Measurements from ENCODE around the gene TRAPPC3L. TPM values are rescaled to one million over a fixed set of nuclear protein-coding genes. Genes with fewer than 3 reads are reported as not detected.

The TRAPPC3L gene
- total and polyA plus RNA-seq, 2 of the 13 experiments (the other 11 are each of a cell fraction or from before 2014, with no cell fraction given), result not detected

DNA sequence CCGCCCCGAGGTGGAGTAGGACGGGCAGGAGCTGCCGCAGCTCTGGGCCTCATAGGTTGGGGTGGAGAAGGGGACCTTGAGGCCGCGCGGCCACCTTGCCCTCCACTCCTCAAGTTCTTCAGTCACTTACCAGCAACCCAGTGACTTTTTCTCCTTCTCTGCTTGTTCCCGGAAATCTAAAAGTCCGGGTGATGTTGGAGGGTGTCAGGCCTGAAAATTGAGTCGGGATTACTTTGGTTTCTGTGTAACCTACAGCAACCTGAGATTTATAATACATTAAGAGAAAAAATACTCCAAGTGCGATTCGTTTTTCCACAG is 26.2 kb upstream of the TRAPPC3L start (continued):
- no peak for TF ChIP-seq CBX5 (CRISPR knock-in tag; IDR thresholded peaks at IDR 0.05; ENCODE audit: borderline replicate concordance)
- TF ChIP-seq ZBTB21 (CRISPR knock-in tag; IDR thresholded peaks at IDR 0.05), result 0 out of 2 replicates have a peak, but pooled peaks have one; percentile 0
- TF ChIP-seq, protein P1, sequence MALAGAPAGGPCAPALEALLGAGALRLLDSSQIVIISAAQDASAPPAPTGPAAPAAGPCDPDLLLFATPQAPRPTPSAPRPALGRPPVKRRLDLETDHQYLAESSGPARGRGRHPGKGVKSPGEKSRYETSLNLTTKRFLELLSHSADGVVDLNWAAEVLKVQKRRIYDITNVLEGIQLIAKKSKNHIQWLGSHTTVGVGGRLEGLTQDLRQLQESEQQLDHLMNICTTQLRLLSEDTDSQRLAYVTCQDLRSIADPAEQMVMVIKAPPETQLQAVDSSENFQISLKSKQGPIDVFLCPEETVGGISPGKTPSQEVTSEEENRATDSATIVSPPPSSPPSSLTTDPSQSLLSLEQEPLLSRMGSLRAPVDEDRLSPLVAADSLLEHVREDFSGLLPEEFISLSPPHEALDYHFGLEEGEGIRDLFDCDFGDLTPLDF (CRISPR knock-in tag; IDR thresholded peaks at IDR 0.05), result no peak
- TF ChIP-seq TBX2 (CRISPR knock-in tag; IDR thresholded peaks at IDR 0.05; ENCODE audit: borderline replicate concordance), result no peak
- TF ChIP-seq BCL6 (CRISPR knock-in tag; IDR thresholded peaks at IDR 0.05), result 0 out of 2 replicates have a peak, but pooled peaks have one; percentile 2
- TF ChIP-seq ZMAT3 (CRISPR knock-in tag; conservative IDR thresholded peaks at IDR 0.05), result no peak
- no peak for TF ChIP-seq SATB2 (CRISPR knock-in tag; IDR thresholded peaks at IDR 0.05)
- TF ChIP-seq, protein P2, sequence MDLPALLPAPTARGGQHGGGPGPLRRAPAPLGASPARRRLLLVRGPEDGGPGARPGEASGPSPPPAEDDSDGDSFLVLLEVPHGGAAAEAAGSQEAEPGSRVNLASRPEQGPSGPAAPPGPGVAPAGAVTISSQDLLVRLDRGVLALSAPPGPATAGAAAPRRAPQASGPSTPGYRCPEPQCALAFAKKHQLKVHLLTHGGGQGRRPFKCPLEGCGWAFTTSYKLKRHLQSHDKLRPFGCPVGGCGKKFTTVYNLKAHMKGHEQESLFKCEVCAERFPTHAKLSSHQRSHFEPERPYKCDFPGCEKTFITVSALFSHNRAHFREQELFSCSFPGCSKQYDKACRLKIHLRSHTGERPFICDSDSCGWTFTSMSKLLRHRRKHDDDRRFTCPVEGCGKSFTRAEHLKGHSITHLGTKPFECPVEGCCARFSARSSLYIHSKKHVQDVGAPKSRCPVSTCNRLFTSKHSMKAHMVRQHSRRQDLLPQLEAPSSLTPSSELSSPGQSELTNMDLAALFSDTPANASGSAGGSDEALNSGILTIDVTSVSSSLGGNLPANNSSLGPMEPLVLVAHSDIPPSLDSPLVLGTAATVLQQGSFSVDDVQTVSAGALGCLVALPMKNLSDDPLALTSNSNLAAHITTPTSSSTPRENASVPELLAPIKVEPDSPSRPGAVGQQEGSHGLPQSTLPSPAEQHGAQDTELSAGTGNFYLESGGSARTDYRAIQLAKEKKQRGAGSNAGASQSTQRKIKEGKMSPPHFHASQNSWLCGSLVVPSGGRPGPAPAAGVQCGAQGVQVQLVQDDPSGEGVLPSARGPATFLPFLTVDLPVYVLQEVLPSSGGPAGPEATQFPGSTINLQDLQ (CRISPR knock-in tag; IDR thresholded peaks at IDR 0.05), result 0 out of 2 replicates have a peak, but pooled peaks have one; percentile 14
- no peak for TF ChIP-seq FOSL1 (CRISPR knock-in tag; IDR thresholded peaks at IDR 0.05; ENCODE audit: borderline replicate concordance)
- 0 out of 2 replicates have a peak, but pooled peaks have one; percentile 29 for TF ChIP-seq HDAC6 (IDR thresholded peaks at IDR 0.05; ENCODE audit: low read depth, low read length)
- TF ChIP-seq, protein P3, sequence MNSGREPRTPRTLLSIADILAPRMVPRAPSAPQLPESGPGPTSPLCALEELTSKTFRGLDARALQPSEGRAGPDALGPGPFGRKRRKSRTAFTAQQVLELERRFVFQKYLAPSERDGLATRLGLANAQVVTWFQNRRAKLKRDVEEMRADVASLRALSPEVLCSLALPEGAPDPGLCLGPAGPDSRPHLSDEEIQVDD (CRISPR knock-in tag; IDR thresholded peaks at IDR 0.05; ENCODE audit: borderline replicate concordance), result no peak
- 0 out of 2 replicates have a peak, but pooled peaks have one; percentile 21 for TF ChIP-seq ZSCAN30 (CRISPR knock-in tag; IDR thresholded peaks at IDR 0.05)
- TF ChIP-seq, protein P4, sequence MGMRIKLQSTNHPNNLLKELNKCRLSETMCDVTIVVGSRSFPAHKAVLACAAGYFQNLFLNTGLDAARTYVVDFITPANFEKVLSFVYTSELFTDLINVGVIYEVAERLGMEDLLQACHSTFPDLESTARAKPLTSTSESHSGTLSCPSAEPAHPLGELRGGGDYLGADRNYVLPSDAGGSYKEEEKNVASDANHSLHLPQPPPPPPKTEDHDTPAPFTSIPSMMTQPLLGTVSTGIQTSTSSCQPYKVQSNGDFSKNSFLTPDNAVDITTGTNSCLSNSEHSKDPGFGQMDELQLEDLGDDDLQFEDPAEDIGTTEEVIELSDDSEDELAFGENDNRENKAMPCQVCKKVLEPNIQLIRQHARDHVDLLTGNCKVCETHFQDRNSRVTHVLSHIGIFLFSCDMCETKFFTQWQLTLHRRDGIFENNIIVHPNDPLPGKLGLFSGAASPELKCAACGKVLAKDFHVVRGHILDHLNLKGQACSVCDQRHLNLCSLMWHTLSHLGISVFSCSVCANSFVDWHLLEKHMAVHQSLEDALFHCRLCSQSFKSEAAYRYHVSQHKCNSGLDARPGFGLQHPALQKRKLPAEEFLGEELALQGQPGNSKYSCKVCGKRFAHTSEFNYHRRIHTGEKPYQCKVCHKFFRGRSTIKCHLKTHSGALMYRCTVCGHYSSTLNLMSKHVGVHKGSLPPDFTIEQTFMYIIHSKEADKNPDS (CRISPR knock-in tag; IDR thresholded peaks at IDR 0.05), result no peak
- no peak for TF ChIP-seq ZC3H4 (CRISPR knock-in tag; IDR thresholded peaks at IDR 0.05; ENCODE audit: borderline replicate concordance)
- TF ChIP-seq TAF1 (CRISPR knock-in tag; IDR thresholded peaks at IDR 0.05), result peak; percentile 2; the same call in 1 of the 2 replicates
- 0 out of 2 replicates have a peak, but pooled peaks have one; percentile 4 for TF ChIP-seq ZNF75D (CRISPR knock-in tag; IDR thresholded peaks at IDR 0.05; ENCODE audit: borderline replicate concordance)
- TF ChIP-seq, protein P5, sequence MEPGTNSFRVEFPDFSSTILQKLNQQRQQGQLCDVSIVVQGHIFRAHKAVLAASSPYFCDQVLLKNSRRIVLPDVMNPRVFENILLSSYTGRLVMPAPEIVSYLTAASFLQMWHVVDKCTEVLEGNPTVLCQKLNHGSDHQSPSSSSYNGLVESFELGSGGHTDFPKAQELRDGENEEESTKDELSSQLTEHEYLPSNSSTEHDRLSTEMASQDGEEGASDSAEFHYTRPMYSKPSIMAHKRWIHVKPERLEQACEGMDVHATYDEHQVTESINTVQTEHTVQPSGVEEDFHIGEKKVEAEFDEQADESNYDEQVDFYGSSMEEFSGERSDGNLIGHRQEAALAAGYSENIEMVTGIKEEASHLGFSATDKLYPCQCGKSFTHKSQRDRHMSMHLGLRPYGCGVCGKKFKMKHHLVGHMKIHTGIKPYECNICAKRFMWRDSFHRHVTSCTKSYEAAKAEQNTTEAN (CRISPR knock-in tag; conservative IDR thresholded peaks at IDR 0.05), result 0 out of 2 replicates have a peak, but pooled peaks have one; percentile 3
- peak; percentile 80 for TF ChIP-seq JARID2 (CRISPR knock-in tag; IDR thresholded peaks at IDR 0.05; ENCODE audit: insufficient replicate concordance)
- TF ChIP-seq, protein P6, sequence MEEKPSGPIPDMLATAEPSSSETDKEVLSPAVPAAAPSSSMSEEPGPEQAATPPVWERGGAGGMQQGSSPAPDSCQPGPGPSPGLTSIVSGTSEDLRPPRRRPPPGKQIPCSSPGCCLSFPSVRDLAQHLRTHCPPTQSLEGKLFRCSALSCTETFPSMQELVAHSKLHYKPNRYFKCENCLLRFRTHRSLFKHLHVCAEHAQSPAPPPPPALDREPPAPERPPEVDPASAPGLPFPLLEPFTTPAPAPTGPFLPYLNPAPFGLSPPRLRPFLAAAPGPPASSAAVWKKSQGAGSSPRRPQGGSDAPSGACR (CRISPR knock-in tag; IDR thresholded peaks at IDR 0.05), result peak; percentile 18; the same call in 1 of the 2 replicates
- 0 out of 2 replicates have a peak, but pooled peaks have one; percentile 12 for TF ChIP-seq ZNF563 (CRISPR knock-in tag; IDR thresholded peaks at IDR 0.05)
- TF ChIP-seq NBN (conservative IDR thresholded peaks at IDR 0.05), result no peak
- no peak for TF ChIP-seq SSRP1 (CRISPR knock-in tag; IDR thresholded peaks at IDR 0.05)
- TF ChIP-seq JDP2 (CRISPR knock-in tag; IDR thresholded peaks at IDR 0.05; ENCODE audit: borderline replicate concordance), result no peak

Data from HepG2 (cell line).